SK-N-SH treated with all-trans-retinoic acid at 6 μM for 48 hours (cell line): ENCODE data around the gene GRIA1.

ENCODE experiments used
- ARNTL ChIP-seq: fragments of 450-650 bp; formaldehyde crosslinking; IDR thresholded peaks from 2 replicates; pipeline ENCODE4 v1.5.0; 2020; ENCODE audit warnings: low read depth, mild to moderate bottlenecking, moderate library complexity, borderline replicate concordance
- TF ChIP-seq, protein P1 (sequence below): fragments of 250-450 bp; sonication (Bioruptor Pico); IDR thresholded peaks from 2 replicates; pipeline ENCODE4 v1.5.1; 2020; ENCODE audit warnings: low read depth, mild to moderate bottlenecking, moderate library complexity
- TF ChIP-seq, protein P2 (sequence below): fragments of 250-450 bp; sonication (Bioruptor Pico); IDR thresholded peaks from 2 replicates; pipeline ENCODE4 v1.5.0; 2020; ENCODE audit warnings: mild to moderate bottlenecking, moderate library complexity

DNA sequence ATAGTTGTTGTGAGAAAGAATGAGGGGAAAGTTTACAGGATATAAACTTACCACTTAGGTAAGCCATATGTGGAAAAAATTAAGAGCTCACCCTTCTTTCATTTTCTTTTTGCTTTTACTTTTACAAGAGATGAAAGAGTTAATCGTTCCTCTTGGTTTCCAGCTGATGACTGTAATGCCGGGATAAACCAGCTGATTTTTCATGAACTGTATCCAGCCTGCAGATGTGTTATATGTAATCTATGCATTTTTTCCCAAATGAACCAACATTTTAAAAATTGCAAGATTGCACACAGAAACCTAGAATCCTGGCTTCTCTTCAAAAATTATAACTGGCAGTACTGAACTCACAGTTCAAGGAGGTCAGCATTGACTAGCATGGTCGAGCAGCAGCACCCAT lies 185.9 kb downstream of the GRIA1 start:
- TF ChIP-seq, protein P1, sequence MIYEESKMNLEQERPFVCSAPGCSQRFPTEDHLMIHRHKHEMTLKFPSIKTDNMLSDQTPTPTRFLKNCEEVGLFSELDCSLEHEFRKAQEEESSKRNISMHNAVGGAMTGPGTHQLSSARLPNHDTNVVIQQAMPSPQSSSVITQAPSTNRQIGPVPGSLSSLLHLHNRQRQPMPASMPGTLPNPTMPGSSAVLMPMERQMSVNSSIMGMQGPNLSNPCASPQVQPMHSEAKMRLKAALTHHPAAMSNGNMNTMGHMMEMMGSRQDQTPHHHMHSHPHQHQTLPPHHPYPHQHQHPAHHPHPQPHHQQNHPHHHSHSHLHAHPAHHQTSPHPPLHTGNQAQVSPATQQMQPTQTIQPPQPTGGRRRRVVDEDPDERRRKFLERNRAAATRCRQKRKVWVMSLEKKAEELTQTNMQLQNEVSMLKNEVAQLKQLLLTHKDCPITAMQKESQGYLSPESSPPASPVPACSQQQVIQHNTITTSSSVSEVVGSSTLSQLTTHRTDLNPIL: no peak
- TF ChIP-seq ARNTL (CRISPR knock-in tag): no peak
- TF ChIP-seq, protein P2, sequence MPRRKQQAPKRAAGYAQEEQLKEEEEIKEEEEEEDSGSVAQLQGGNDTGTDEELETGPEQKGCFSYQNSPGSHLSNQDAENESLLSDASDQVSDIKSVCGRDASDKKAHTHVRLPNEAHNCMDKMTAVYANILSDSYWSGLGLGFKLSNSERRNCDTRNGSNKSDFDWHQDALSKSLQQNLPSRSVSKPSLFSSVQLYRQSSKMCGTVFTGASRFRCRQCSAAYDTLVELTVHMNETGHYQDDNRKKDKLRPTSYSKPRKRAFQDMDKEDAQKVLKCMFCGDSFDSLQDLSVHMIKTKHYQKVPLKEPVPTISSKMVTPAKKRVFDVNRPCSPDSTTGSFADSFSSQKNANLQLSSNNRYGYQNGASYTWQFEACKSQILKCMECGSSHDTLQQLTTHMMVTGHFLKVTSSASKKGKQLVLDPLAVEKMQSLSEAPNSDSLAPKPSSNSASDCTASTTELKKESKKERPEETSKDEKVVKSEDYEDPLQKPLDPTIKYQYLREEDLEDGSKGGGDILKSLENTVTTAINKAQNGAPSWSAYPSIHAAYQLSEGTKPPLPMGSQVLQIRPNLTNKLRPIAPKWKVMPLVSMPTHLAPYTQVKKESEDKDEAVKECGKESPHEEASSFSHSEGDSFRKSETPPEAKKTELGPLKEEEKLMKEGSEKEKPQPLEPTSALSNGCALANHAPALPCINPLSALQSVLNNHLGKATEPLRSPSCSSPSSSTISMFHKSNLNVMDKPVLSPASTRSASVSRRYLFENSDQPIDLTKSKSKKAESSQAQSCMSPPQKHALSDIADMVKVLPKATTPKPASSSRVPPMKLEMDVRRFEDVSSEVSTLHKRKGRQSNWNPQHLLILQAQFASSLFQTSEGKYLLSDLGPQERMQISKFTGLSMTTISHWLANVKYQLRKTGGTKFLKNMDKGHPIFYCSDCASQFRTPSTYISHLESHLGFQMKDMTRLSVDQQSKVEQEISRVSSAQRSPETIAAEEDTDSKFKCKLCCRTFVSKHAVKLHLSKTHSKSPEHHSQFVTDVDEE (CRISPR knock-in tag): no peak
